Thyroid gland (tissue), 4 donors: Measurements from ENCODE around the gene EVA1C. TPM values are rescaled to one million over a fixed set of nuclear protein-coding genes. Genes with fewer than 3 reads are reported as not detected.

ENCODE experiments used
- DNase-seq, 2 donors: peaks; one replicate each; pipeline ENCODE4 v3.0.0-alpha.2; 2019
- H3K27ac ChIP-seq, 3 donors: fragments of 200-600 bp; sonication (generic); 1 replicate in 2 of 3; 2 replicates in 1 of 3; pipeline ENCODE4 v1.5.1; 2016 to 2019; ENCODE audit warnings: mild to moderate bottlenecking in 1 of 3, moderate library complexity in 1 of 3
- H3K27me3 ChIP-seq: fragments of 200-600 bp; sonication (generic); one replicate; pipeline ENCODE4 v1.5.1; 2019
- H3K36me3 ChIP-seq, 2 donors: fragments of 200-600 bp; sonication (generic); one replicate each; pipeline ENCODE4 v1.5.1; 2016 to 2019
- H3K4me1 ChIP-seq, 2 donors: fragments of 200-600 bp; sonication (generic); one replicate each; pipeline ENCODE4 v1.5.1; 2017 to 2019
- H3K4me3 ChIP-seq, 3 donors: fragments of 200-600 bp; sonication (generic); replicated peaks in 1 of 3; 1 replicate in 2 of 3; 2 replicates in 1 of 3; pipeline ENCODE4 v1.5.1; 2016; ENCODE audit warnings: mild to moderate bottlenecking in 1 of 3
- H3K9me3 ChIP-seq: fragments of 200-600 bp; sonication (generic); one replicate; pipeline ENCODE4 v1.5.1; 2017
- POLR2A ChIP-seq, 2 donors: fragments of 450-650 bp; IDR thresholded peaks; one replicate each; pipeline ENCODE4 v1.6.1; 2017; ENCODE audit warnings: antibody characterized with exemption in 2 of 2, mild to moderate bottlenecking in 2 of 2, moderate library complexity in 1 of 2
- WGBS, 2 donors: methylation state at CpG; one replicate each; pipeline ENCODE4 v1.1.5; 2017; 5-methylcytosine and 5-hydroxymethylcytosine counted together
- intact Hi-C: fragments of 100-400 bp; cut with DNase I; formaldehyde crosslinking; loops from one replicate; pipeline ENCODE4 v1.15.1; 2023
- total RNA-seq, 4 donors: library from RNA; depleted of rRNA; stranded (reverse); fragments of >200 nt; gene quantifications; one replicate each; pipeline ENCODE4 v1.2.3, GENCODE V29; 2016
- TF ChIP-seq, protein P1 (sequence below), 6 experiments: fragments of 200-600 bp in 3 of 6; fragments of 450-650 bp in 3 of 6; sonication (generic) in 3 of 6; IDR thresholded peaks; one replicate each; pipeline ENCODE4 v1.5.1; 2016 to 2019; ENCODE audit warnings: antibody characterized with exemption in 6 of 6, mild to moderate bottlenecking in 2 of 6, inconsistent platforms in 1 of 6, moderate library complexity in 1 of 6

Gene EVA1C
- total RNA-seq, 4 donors from 2014 or later, result 25.4 to 44.6 (median 35.2) TPM

DNA sequence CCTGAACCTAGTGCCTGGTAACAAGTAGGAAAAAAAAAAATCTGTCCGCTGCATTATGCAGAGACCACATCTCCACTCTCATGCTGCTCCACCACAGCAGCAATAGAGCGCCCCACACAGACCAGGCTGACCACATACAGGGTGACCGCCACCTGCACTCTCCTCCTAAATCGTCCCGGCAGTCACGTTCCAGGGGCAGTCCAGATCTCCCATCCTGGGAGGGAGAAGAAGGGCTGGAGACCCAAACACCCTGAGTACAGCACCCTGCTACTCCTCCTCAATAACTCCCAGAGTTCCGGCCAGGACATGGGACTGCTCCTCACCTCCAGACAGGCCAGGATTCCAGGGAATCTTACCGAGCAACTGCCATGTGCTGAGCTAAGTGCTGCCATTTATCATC is 35.0 kb upstream of the EVA1C start:
- WGBS, 2 donors, result 95 to 96% methylated on average over 8 of the region's 8 CpGs
- Histone ChIP-seq H3K4me3 (no peak overlapping the region), H3K27me3 (no peaks in the 10 kb centered on the region), H3K36me3 (peaks cover 5 to 7% of the 10 kb centered on the region in 2 donors), H3K27ac (no peak overlapping the region), H3K4me1 (peaks cover under 1 to 8% of the 10 kb centered on the region in 2 donors), H3K9me3 (no peaks in the 10 kb centered on the region)
- TF ChIP-seq POLR2A (IDR thresholded peaks at IDR 0.05), result no peak
- TF ChIP-seq, protein P1, sequence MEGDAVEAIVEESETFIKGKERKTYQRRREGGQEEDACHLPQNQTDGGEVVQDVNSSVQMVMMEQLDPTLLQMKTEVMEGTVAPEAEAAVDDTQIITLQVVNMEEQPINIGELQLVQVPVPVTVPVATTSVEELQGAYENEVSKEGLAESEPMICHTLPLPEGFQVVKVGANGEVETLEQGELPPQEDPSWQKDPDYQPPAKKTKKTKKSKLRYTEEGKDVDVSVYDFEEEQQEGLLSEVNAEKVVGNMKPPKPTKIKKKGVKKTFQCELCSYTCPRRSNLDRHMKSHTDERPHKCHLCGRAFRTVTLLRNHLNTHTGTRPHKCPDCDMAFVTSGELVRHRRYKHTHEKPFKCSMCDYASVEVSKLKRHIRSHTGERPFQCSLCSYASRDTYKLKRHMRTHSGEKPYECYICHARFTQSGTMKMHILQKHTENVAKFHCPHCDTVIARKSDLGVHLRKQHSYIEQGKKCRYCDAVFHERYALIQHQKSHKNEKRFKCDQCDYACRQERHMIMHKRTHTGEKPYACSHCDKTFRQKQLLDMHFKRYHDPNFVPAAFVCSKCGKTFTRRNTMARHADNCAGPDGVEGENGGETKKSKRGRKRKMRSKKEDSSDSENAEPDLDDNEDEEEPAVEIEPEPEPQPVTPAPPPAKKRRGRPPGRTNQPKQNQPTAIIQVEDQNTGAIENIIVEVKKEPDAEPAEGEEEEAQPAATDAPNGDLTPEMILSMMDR (IDR thresholded peaks at IDR 0.05), result no peak
- intact Hi-C loops, result no loop called here
- no peak for DNase-seq

DNA sequence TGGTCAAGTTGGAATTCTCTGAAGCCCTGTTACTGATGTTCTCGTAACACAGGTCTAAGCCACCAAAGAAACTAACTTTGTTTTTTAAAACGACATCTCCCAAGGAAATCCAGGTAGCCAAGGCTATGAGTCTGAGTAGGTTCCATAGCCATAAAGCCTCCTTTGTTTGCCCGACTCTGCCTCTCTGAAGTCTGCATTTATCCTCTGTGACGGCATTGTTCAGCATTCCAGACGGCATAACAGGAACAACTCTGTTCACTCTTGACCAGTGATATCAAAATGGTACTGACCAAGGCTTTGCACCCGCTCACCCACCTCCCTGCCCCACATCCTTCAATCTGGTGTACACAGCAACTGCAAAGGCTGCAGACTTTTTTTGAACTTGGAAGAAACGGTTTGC is 34.5 kb upstream of the EVA1C start:
- no peaks in the 10 kb centered on the region for H3K9me3 ChIP-seq
- TF ChIP-seq, protein P1 (IDR thresholded peaks at IDR 0.05), result no peak
- TF ChIP-seq POLR2A (IDR thresholded peaks at IDR 0.05), result no peak
- 79 to 80% methylated on average over 7 of the region's 7 CpGs for WGBS, 2 donors
- H3K36me3 ChIP-seq, result peaks cover 9 to 12% of the 10 kb centered on the region in 2 donors
- no peaks in the 10 kb centered on the region for H3K27me3 ChIP-seq
- no peak for DNase-seq
- H3K27ac ChIP-seq, result no peak overlapping the region
- intact Hi-C loops, result no loop called here
- H3K4me3 ChIP-seq, result no peak overlapping the region
- H3K4me1 ChIP-seq, result peaks cover 0 to 3% of the 10 kb centered on the region in 2 donors

DNA sequence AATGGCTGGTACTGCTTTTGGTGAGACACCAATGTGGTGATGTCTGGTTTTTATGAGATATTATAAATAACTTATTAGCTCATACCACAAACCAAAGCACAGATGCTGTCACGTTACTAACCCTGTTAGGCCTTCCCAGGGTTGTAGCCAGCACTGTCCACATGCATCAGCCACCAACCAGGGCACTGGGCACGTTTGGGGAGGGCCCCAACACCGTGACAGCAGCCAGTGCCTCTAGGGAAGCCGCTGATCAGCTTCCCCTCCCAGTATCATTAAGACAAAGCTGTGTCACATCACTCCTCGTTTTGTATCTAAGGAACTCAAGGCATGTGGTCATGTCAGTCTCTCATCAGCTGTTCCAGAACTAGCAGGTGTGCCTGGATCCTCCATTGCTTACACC is 33.5 kb upstream of the EVA1C start:
- peaks cover 19 to 21% of the 10 kb centered on the region in 2 donors for H3K36me3 ChIP-seq
- no peak overlapping the region for H3K27ac ChIP-seq

DNA sequence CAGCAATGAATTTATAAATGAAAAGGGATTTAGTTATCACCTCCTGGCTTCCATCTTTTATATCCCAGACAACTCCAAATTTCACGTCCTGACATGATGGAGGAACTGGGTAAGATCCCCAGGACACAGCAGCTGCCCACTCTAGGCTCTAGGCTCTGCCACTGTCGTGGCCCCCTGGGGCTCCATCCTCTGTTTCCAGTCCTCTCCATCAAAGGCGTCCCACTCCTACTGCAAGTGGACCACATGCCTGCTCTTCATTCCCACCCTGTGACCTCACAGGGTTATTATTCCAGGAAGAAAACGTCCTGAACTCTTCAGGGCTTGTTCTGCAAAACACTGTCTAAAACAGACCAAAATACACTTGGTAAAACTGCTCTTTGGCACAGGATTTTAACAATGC is 31.6 kb upstream of the EVA1C start:
- no peak for DNase-seq
- Histone ChIP-seq H3K4me1 (no peaks in the 10 kb centered on the region), H3K9me3 (no peaks in the 10 kb centered on the region), H3K27me3 (no peaks in the 10 kb centered on the region), H3K36me3 (peaks cover 24 to 30% of the 10 kb centered on the region in 2 donors), H3K4me3 (no peak overlapping the region), H3K27ac (no peak overlapping the region)
- no peak for TF ChIP-seq POLR2A (IDR thresholded peaks at IDR 0.05)
- TF ChIP-seq, protein P1 (IDR thresholded peaks at IDR 0.05), result no peak
- intact Hi-C loops, result no loop called here
- WGBS, 2 donors, result 79 to 81% methylated on average over 4 of the region's 4 CpGs

More for the DNA sequence above, 33.5 kb upstream of the EVA1C start:
- intact Hi-C loops, result no loop called here
- H3K27me3 ChIP-seq, result no peaks in the 10 kb centered on the region
- TF ChIP-seq, protein P1 (IDR thresholded peaks at IDR 0.05), result no peak
- TF ChIP-seq POLR2A (IDR thresholded peaks at IDR 0.05), result no peak
- no peak for DNase-seq
- H3K9me3 ChIP-seq, result no peaks in the 10 kb centered on the region
- no peaks in the 10 kb centered on the region for H3K4me1 ChIP-seq
- 87 to 95% methylated on average over 5 of the region's 5 CpGs for WGBS, 2 donors
- no peak overlapping the region for H3K4me3 ChIP-seq

DNA sequence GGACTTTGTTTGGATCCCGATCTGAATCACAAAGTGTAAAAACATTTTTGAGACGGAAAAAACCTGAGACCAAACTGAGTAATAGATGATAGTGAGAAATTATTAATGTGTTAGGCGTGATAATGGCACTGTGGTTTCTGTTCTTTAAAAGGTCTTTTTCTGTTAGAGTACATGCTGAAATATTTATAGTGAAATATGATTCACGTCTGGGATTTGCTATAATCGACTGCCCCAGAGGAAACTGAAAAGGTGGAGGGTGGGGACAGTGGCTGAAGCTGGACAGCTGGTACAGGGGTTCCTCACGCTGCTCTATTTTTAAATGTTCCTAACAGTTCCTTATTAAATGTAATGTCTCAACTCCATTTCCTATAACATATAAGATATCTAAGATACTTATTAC is 30.9 kb upstream of the EVA1C start:
- 81 to 85% methylated on average over 6 of the region's 6 CpGs for WGBS, 2 donors
- TF ChIP-seq, protein P1 (IDR thresholded peaks at IDR 0.05), result no peak
- no peak for TF ChIP-seq POLR2A (IDR thresholded peaks at IDR 0.05)
- DNase-seq, result no peak
- Histone ChIP-seq H3K27ac (no peak overlapping the region), H3K36me3 (peaks cover 24 to 30% of the 10 kb centered on the region in 2 donors), H3K4me1 (no peaks in the 10 kb centered on the region), H3K9me3 (no peaks in the 10 kb centered on the region), H3K4me3 (no peak overlapping the region), H3K27me3 (no peaks in the 10 kb centered on the region)
- intact Hi-C loops, result no loop called here
